Natural killer cell treated with Interleukin-12 subunit alpha and Interleukin-12 subunit beta and Interleukin-15 and Interleukin-18, amount 100 ng/mL, for 72 hours (primary cell): ENCODE results near the gene KANSL2. TPM values are rescaled to one million over a fixed set of nuclear protein-coding genes. Genes with fewer than 3 reads are reported as not detected.
"Not testable (repeated sequence)": the region's sequence is repeated elsewhere in the genome, so short reads cannot be mapped to it uniquely, and the experiment has no call there.

Experiments used
- ATAC-seq, 2 donors: fragments of 150-1000 bp; cut with Tn5 transposase in 1 of 2; sonication (Bioruptor Pico), chemical (Tn5 transposase) in 1 of 2; 2 replicates each; pipeline ENCODE4 v1.10.0; 2021
- DNase-seq: peaks from one replicate; pipeline ENCODE4 v3.0.0; 2022; ENCODE audit warnings: low spot score
- H3K27ac Mint-ChIP-seq, 2 donors: 1 replicate in 1 of 2; 2 replicates in 1 of 2; pipeline ENCODE4 v1.8.0; 2022; ENCODE audit warnings: mixed read lengths in 2 of 2, mild to moderate bottlenecking in 1 of 2, moderate library complexity in 1 of 2
- H3K27me3 Mint-ChIP-seq, 2 donors: 1 replicate in 1 of 2; 2 replicates in 1 of 2; pipeline ENCODE4 v1.8.0; 2022; ENCODE audit warnings: mixed read lengths in 2 of 2
- H3K36me3 Mint-ChIP-seq: one replicate; pipeline ENCODE4 v1.8.0; 2022; ENCODE audit warnings: mixed read lengths
- H3K4me1 Mint-ChIP-seq, 2 donors: 1 replicate in 1 of 2; 2 replicates in 1 of 2; pipeline ENCODE4 v1.8.0; 2022; ENCODE audit warnings: low read depth in 2 of 2, mixed read lengths in 2 of 2, mild to moderate bottlenecking in 1 of 2
- H3K4me3 Mint-ChIP-seq: one replicate; pipeline ENCODE4 v1.8.0; 2022; ENCODE audit warnings: mixed read lengths
- H3K9me3 Mint-ChIP-seq: 2 replicates; pipeline ENCODE4 v1.8.0; 2022; ENCODE audit warnings: mixed read lengths
- total RNA-seq, 2 donors: library from RNA; stranded (reverse); gene quantifications; one replicate each; pipeline ENCODE4 v1.2.3, GENCODE V29; 2022

The KANSL2 gene
- total RNA-seq, 2 donors from 2014 or later: 42.5 to 77.9 TPM

DNA sequence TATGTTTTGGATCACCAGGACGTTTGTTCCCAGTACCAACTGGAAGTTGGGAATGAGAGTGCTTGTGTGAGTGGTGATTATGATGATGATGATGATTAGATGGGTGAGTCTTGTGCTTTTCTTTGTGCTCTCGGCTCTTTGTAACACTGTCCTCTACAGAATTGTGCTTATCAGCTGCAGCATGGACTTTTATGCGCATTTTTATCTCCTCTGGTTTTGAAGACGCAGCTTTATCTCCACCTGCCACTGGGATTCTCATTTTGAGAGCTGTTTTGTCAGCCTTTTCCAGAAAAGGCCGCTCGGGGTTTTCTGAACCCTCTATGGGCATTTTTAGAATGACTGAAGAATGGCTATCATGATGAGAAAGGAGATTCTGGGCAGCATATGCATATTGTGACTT, 11.5 kb upstream of the KANSL2 start:
- Mint-ChIP-seq H3K9me3 (no peaks in the 10 kb centered on the region), H3K27ac (no peak overlapping the region), H3K4me1 (peaks cover 12% of the 10 kb centered on the region in 2 donors), H3K4me3 (no peak overlapping the region), H3K36me3 (peaks cover 38% of the 10 kb centered on the region), H3K27me3 (no peaks in the 10 kb centered on the region)
- DNase-seq (no peak), ATAC-seq (no peak)

DNA sequence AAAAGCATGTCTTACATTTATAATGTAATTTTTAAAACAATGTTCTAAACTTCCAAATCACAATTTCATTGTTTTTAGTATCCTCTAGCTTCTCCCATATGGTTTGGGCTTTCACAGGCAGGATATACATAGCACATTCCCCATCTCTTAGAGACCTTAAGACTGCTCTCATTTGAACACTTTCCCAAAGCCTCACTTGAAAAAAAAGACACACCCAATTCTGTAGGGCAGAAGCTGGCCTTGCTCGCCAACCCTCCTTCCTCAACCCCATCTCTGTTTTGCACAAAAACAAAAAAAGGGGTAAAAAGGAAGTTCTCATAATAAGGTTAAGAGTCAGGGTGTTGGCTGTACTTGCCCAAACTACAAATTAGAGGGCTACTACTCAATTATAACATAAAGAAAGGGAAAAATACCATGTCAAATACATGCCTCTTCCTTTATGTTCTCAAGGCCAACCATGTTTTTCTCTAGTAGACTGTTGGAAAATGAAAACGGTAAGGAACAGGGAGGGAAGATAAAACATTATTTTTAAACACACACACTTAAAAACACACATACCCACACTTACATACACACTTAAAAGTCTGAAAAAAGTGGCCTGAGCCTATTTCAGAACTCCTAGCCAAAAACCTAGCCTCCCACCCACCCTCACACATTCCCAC, 9.9 kb upstream of the KANSL2 start:
- Mint-ChIP-seq H3K36me3 (peaks cover 32% of the 10 kb centered on the region), H3K27ac (no peak overlapping the region)
- ATAC-seq: no peak

DNA sequence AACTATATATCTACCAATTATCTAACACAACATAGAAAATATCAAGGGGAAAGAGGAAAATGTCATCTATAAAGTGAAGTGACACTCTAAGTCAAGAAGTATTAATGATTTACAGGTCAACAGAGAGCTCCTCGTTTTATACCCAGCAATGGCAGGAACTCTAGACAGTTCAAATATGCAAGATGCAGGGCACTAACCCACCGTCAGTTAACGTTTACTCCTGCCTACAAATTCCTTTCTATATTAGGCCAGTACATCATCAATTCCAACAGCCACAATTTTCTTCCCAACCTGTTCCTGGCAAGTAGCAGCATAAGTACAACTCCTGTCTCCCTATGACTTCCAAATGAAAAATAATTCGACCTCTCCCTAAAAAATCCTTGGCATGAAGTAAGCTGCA, 9.0 kb upstream of the KANSL2 start:
- ATAC-seq: no peak
- Mint-ChIP-seq H3K9me3 (no peaks in the 10 kb centered on the region), H3K36me3 (peaks cover 32% of the 10 kb centered on the region), H3K27ac (no peak overlapping the region), H3K4me3 (no peak overlapping the region), H3K4me1 (peaks cover 12 to 19% of the 10 kb centered on the region in 2 donors), H3K27me3 (no peaks in the 10 kb centered on the region)
- DNase-seq: no peak

More for the DNA sequence above, 9.9 kb upstream of the KANSL2 start:
- DNase-seq: no peak
- H3K4me1 Mint-ChIP-seq: peaks cover 12 to 14% of the 10 kb centered on the region in 2 donors
- no peaks in the 10 kb centered on the region for H3K27me3 Mint-ChIP-seq
- no peak overlapping the region for H3K4me3 Mint-ChIP-seq
- no peaks in the 10 kb centered on the region for H3K9me3 Mint-ChIP-seq

DNA sequence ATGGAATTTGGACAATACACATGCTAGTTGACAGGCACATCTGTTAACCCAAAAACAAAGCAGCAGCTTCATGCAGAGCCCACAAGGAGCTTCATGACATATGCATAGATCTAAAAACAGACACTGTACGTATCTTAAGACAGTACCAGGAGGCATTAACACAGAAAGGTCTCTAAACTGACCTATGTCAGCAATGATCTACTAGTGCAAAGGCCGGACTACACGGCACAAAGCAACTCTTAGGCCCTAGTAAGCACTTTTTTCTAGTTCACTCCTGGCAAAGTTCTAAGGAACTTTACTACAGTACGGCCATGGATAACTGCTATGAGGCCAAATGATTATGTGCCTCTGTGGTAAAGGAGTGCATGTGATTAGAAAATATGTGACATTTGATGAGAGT, 8.4 kb upstream of the KANSL2 start:
- Mint-ChIP-seq H3K27me3 (no peaks in the 10 kb centered on the region), H3K4me3 (no peak overlapping the region), H3K27ac (no peak overlapping the region), H3K36me3 (peaks cover 27% of the 10 kb centered on the region), H3K9me3 (no peaks in the 10 kb centered on the region), H3K4me1 (peaks cover 12 to 20% of the 10 kb centered on the region in 2 donors)
- ATAC-seq (no peak), DNase-seq (no peak)

GRCh38 chr12:48688836-48689235, 6.8 kb upstream of the KANSL2 start:
- H3K4me1 Mint-ChIP-seq: peaks cover 12 to 20% of the 10 kb centered on the region in 2 donors
- no peak for ATAC-seq
- no peak for DNase-seq
- H3K4me3 Mint-ChIP-seq: no peak overlapping the region
- no peak overlapping the region for H3K27ac Mint-ChIP-seq
- H3K36me3 Mint-ChIP-seq: peaks cover 20% of the 10 kb centered on the region
- no peaks in the 10 kb centered on the region for H3K9me3 Mint-ChIP-seq
- no peaks in the 10 kb centered on the region for H3K27me3 Mint-ChIP-seq

DNA sequence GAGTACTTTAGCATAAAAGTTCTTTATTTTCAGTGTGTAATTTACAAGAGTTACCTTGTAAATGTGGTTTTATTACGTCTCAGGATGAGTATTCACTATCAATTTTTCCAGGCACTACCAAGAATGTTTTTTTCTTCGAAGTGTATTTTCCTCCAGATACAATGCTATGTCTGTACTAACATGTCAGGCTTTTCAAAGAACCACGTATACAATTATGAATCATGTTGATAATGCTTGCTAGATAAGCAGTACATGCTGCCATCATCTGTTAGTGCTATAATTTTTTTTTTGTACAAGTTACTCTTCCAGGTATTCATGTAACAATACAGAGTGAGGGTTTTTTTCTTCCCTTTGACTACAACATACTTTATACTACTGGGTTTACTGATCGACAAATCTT, 5.6 kb upstream of the KANSL2 start:
- Mint-ChIP-seq H3K4me3 (no peak overlapping the region), H3K27me3 (no peaks in the 10 kb centered on the region), H3K9me3 (no peaks in the 10 kb centered on the region), H3K4me1 (peaks cover 10 to 18% of the 10 kb centered on the region in 2 donors), H3K27ac (no peak overlapping the region), H3K36me3 (peaks cover 10% of the 10 kb centered on the region)
- ATAC-seq (no peak), DNase-seq (no peak)

- no peaks in the 10 kb centered on the region for H3K9me3 Mint-ChIP-seq
- no peak overlapping the region for H3K4me3 Mint-ChIP-seq
- DNase-seq (no peak), ATAC-seq (no peak)
- H3K4me1 Mint-ChIP-seq: peaks cover 10 to 21% of the 10 kb centered on the region in 2 donors
- H3K27me3 Mint-ChIP-seq: no peaks in the 10 kb centered on the region
- H3K27ac Mint-ChIP-seq: peak overlapping the region in 1 of 2 donors; percentile 40
- H3K36me3 Mint-ChIP-seq: peaks cover 10% of the 10 kb centered on the region
Observed at GRCh38 chr12:48686615-48687334, 4.7 kb upstream of the KANSL2 start.

- Mint-ChIP-seq H3K27ac (peak overlapping the region in 1 of 2 donors; percentile 40), H3K27me3 (no peaks in the 10 kb centered on the region), H3K4me1 (peaks cover 7 to 22% of the 10 kb centered on the region in 2 donors), H3K36me3 (peaks cover 6% of the 10 kb centered on the region), H3K4me3 (no peak overlapping the region), H3K9me3 (no peaks in the 10 kb centered on the region)
- ATAC-seq (no peak), DNase-seq (no peak)
Observed at GRCh38 chr12:48686037-48686595, 4.1 kb upstream of the KANSL2 start.

- H3K36me3 Mint-ChIP-seq: peaks cover 11% of the 10 kb centered on the region
- no peak for ATAC-seq
- peak overlapping the region; percentile 81 for H3K4me3 Mint-ChIP-seq
- no peaks in the 10 kb centered on the region for H3K9me3 Mint-ChIP-seq
- peaks cover 21 to 33% of the 10 kb centered on the region in 2 donors for H3K4me1 Mint-ChIP-seq
- no peak for DNase-seq
- no peak overlapping the region for H3K27ac Mint-ChIP-seq
- H3K27me3 Mint-ChIP-seq: no peaks in the 10 kb centered on the region
Observed at GRCh38 chr12:48683534-48683933, 1.5 kb upstream of the KANSL2 start.

- Mint-ChIP-seq H3K4me1 (peaks cover 26 to 38% of the 10 kb centered on the region in 2 donors), H3K4me3 (peak overlapping the region; percentile 81), H3K36me3 (peaks cover 13% of the 10 kb centered on the region), H3K27me3 (no peaks in the 10 kb centered on the region), H3K27ac (no peak overlapping the region), H3K9me3 (no peaks in the 10 kb centered on the region)
- no peak for DNase-seq
- no peak for ATAC-seq
Observed at GRCh38 chr12:48682927-48683326, 889 bp upstream of the KANSL2 start.

DNA sequence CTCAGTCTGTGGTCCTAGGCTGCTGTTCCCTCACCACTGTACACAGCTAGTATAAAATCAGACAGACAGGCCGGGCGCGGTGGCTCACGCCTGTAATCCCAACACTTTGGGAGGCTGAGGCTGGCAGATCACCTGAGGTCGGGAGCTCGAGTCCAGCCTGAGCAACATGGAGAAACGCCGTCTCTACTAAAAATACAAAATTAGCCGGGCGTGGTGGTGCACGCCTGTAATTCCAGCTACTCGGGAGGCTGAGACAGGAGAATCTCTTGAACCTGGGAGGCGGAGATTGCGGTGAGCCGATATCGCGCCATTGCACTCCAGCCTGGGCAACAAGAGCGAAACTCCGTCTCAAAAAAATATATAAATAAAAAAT, 481 bp upstream of the KANSL2 start:
- Mint-ChIP-seq H3K4me1 (peaks cover 30 to 38% of the 10 kb centered on the region in 2 donors), H3K4me3 (peak overlapping the region; percentile 81), H3K36me3 (peaks cover 13% of the 10 kb centered on the region), H3K27ac (peak overlapping the region; percentile 86 to 90)
- H3K27me3 Mint-ChIP-seq, H3K9me3 Mint-ChIP-seq, ATAC-seq, DNase-seq: not testable (repeated sequence)

DNA sequence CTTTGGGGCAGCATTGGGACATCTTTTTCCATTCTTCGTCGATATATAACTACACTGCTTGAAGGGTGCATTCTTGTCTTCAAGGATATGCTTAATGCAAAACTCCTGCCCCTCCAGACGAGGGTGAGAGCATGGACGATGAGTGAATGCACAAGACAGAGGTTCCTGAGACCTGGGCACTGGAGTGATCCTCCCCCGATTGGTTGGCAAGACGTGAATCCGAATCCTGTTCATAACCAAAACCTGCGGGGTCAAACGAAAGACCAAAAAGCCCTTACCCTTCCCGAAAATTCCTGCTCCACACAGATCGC, 684 bp downstream of the KANSL2 start:
- Mint-ChIP-seq H3K27me3 (no peaks in the 10 kb centered on the region), H3K4me1 (peaks cover 34 to 40% of the 10 kb centered on the region in 2 donors), H3K4me3 (peak overlapping the region; percentile 81), H3K27ac (peak overlapping the region; percentile 86 to 90), H3K9me3 (no peaks in the 10 kb centered on the region), H3K36me3 (peaks cover 13% of the 10 kb centered on the region)
- no peak for DNase-seq
- ATAC-seq: no peak

GRCh38 chr12:48680861-48681260, 1.2 kb downstream of the KANSL2 start:
- no peak for ATAC-seq
- Mint-ChIP-seq H3K4me1 (peaks cover 34 to 35% of the 10 kb centered on the region in 2 donors), H3K36me3 (peaks cover 13% of the 10 kb centered on the region), H3K9me3 (no peaks in the 10 kb centered on the region), H3K27ac (peak overlapping the region; percentile 86 to 90), H3K4me3 (peak overlapping the region; percentile 81), H3K27me3 (no peaks in the 10 kb centered on the region)
- no peak for DNase-seq

DNA sequence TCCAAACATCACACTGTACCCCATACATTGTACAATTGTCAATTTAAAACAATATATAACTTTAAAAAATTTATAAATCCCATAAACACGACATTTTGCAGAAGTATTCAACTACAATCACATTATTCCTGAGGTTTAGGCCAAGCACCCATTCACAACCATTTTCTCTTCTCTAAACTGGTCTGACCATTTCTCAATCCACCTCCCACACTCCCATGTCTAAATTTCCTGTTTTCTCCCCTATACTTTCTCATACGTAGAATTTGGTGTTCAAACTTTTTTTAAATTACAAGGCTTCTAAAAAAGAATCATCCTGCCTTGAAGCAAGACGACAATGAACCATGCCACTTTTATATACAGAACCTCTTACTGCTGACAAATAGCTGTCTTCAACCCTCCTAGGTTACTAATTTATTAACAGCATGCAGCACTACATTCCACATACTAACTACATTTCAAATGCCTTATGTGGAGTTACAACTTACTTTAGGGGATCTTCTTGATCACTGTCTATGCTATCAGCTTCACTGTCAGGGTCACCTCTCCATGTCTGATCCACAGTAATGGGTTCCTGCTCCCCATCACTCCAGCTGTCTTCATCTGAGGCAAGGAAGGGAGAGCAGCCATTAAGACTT, 3.4 kb downstream of the KANSL2 start:
- DNase-seq: no peak
- Mint-ChIP-seq H3K4me3 (peak overlapping the region; percentile 81), H3K9me3 (no peaks in the 10 kb centered on the region), H3K27me3 (no peaks in the 10 kb centered on the region), H3K4me1 (peaks cover 34 to 35% of the 10 kb centered on the region in 2 donors), H3K27ac (peak overlapping the region; percentile 49 to 59), H3K36me3 (peaks cover 13% of the 10 kb centered on the region)
- no peak for ATAC-seq
